GM12878 (cell line): ENCODE data around the gene ALDH1A3. TPM values are rescaled to one million over a fixed set of nuclear protein-coding genes. Genes with fewer than 3 reads are reported as not detected.

Source experiments
- ATAC-seq: fragments of 200-7000 bp; cut with Tn5 transposase; 3 replicates; pipeline ENCODE4 v1.9.1; 2020; ENCODE audit warnings: mild to moderate bottlenecking, moderate library complexity
- BruUV-seq: library from RNA; stranded (reverse); fragments of 400-500 nt; replicated peaks from 2 replicates; lab custom pipeline; 2021; lab: Mats Ljungman, UMichigan
- CTCF ChIA-PET: fragments of 300-600 bp; sonication (Branson Sonifier 250); formaldehyde crosslinking; extraction: SDS; loops from one replicate; lab custom pipeline; 2021; ENCODE audit warnings: inconsistent platforms; lab: Yijun Ruan, JAX
- POLR2A ChIA-PET: fragments of 350-600 bp; formaldehyde crosslinking; extraction: SDS; loops from one replicate; lab custom pipeline; 2021; ENCODE audit warnings: inconsistent platforms; lab: Charles Lee
- RAD21 ChIA-PET: fragments of 300-600 bp; sonication (Branson Sonifier 250); formaldehyde crosslinking; loops from one replicate; lab custom pipeline; 2023; ENCODE audit warnings: antibody characterized with exemption; ENCODE audit not compliant: unreplicated experiment; lab: Charles Lee
- SMC1A ChIA-PET: fragments of 300-600 bp; sonication (Branson Sonifier 250); formaldehyde crosslinking; loops from one replicate; lab custom pipeline; 2023; ENCODE audit not compliant: unreplicated experiment, uncharacterized antibody; lab: Charles Lee
- DNase-seq: peaks from one replicate; pipeline ENCODE4 v3.0.0-alpha.2; 2011; ENCODE audit warnings: low read depth, low spot score
- FAIRE-seq: peaks from 3 replicates; lab custom pipeline; 2011; peaks lifted over from hg19 to GRCh38; lab: Jason Lieb, UNC
- H2AFZ ChIP-seq: 2 replicates; pipeline ENCODE4 v1.6.0; 2011; ENCODE audit warnings: low read depth, low read length, control low read depth; ENCODE audit not compliant: control insufficient read depth
- H3K27ac ChIP-seq: 2 replicates; pipeline ENCODE4 v1.5.1; 2011; ENCODE audit warnings: control low read depth; ENCODE audit not compliant: control insufficient read depth, insufficient read depth
- H3K27me3 ChIP-seq, 2 experiments: replicated peaks in 1 of 2; 2 replicates each; pipeline versions ENCODE4 v1.6.0 to v1.6.1; 2011; ENCODE audit warnings: low read length in 1 of 2; ENCODE audit not compliant: control insufficient read depth in 2 of 2, insufficient read depth in 2 of 2
- H3K36me3 ChIP-seq, 2 experiments: 2 replicates each; pipeline ENCODE4 v1.5.1; 2011; ENCODE audit warnings: low read length in 1 of 2; ENCODE audit not compliant: control insufficient read depth in 2 of 2, insufficient read depth in 2 of 2
- H3K4me1 ChIP-seq: 2 replicates; pipeline ENCODE4 v1.6.1; 2011; ENCODE audit warnings: mild to moderate bottlenecking, low read length, moderate library complexity, mixed read lengths; ENCODE audit not compliant: control insufficient read depth, insufficient read depth
- H3K4me2 ChIP-seq: 2 replicates; pipeline ENCODE4 v1.6.0; 2011; ENCODE audit warnings: control low read depth; ENCODE audit not compliant: control insufficient read depth, insufficient read depth
- H3K4me3 ChIP-seq: fragments of 200-600 bp; sonication (generic); 2 replicates; pipeline ENCODE4 v1.5.1; 2016
- H3K79me2 ChIP-seq: 2 replicates; pipeline ENCODE4 v1.6.0; 2011; ENCODE audit warnings: low read length; ENCODE audit not compliant: control insufficient read depth, insufficient read depth
- H3K9ac ChIP-seq: 2 replicates; pipeline ENCODE4 v1.8.0; 2011; ENCODE audit warnings: low read length, control low read depth, mixed read lengths; ENCODE audit not compliant: control insufficient read depth, insufficient read depth
- H3K9me3 ChIP-seq: replicated peaks from 3 replicates; pipeline ENCODE4 v1.5.1; 2011; ENCODE audit warnings: mild to moderate bottlenecking, low read length; ENCODE audit not compliant: control insufficient read depth, insufficient read depth
- H4K20me1 ChIP-seq: 2 replicates; pipeline ENCODE4 v1.6.0; 2011; ENCODE audit not compliant: control insufficient read depth, insufficient read depth
- CEBPB ChIP-seq, 2 experiments: fragments of 150-350 bp in 1 of 2; IDR thresholded peaks; 2 replicates each; pipeline ENCODE4 v1.6.1; 2012 to 2014; ENCODE audit warnings: low read depth in 2 of 2, low read length in 2 of 2, borderline replicate concordance in 1 of 2, inconsistent platforms in 1 of 2
- WGBS: methylation state at CpG from one replicate; pipeline ENCODE4 v1.1.6; 2016; ENCODE audit warnings: low lambda C conversion rate; ENCODE audit not compliant: insufficient replicate concordance, insufficient coverage; ENCODE audit errors: missing lambda C conversion rate; 5-methylcytosine and 5-hydroxymethylcytosine counted together
- in situ Hi-C: fragments of 300-500 bp; cut with MboI; formaldehyde crosslinking; loops from 9 replicates; pipeline ENCODE4 v1.14.3; 2018; ENCODE audit warnings: mixed read lengths
- intact Hi-C: fragments of 100-400 bp; cut with micrococcal nuclease; formaldehyde crosslinking; loops from one replicate; pipeline ENCODE4 v1.14.2; 2022; ENCODE audit not compliant: unreplicated experiment
- polyA plus RNA-seq, 11 experiments: library from polyadenylated mRNA; depleted of rRNA in 4 of 11; unstranded in 6 of 11; stranded (reverse) in 5 of 11; fragments of >200 nt; fragmentation: Nextera tagmentation in 4 of 11; fragmentation: Illumina TruSeq in 1 of 11; extraction: Ambion mirVana in 4 of 11; extraction: Trizol in 1 of 11; gene quantifications; 1 replicate in 1 of 11; 2 replicates in 10 of 11; pipeline versions ENCODE4 v1.2.1 to v1.2.3, GENCODE V29; 2011 to 2016; ENCODE audit warnings: inconsistent platforms in 2 of 11, missing spikeins in 2 of 11, low read depth in 1 of 11
- total RNA-seq, 4 experiments: library from RNA; depleted of rRNA in 3 of 4; stranded (reverse); fragments of >200 nt in 3 of 4; fragmentation: Illumina TruSeq in 1 of 4; extraction: Trizol in 1 of 4; gene quantifications; 2 replicates each; pipeline versions ENCODE4 v1.2.1 to v1.2.3, GENCODE V29; 2013 to 2021
- TF ChIP-seq, protein P1 (sequence below): fragments of 150-350 bp; IDR thresholded peaks from 2 replicates; pipeline ENCODE4 v1.6.1; 2014; ENCODE audit warnings: mild to moderate bottlenecking, low read depth, low read length
- TF ChIP-seq, protein P2 (sequence below): IDR thresholded peaks from 2 replicates; pipeline ENCODE4 v1.6.1; 2011; ENCODE audit warnings: mild to moderate bottlenecking, low read depth, low read length, moderate library complexity; ENCODE audit not compliant: insufficient replicate concordance

Gene ALDH1A3
- total and polyA plus RNA-seq, 10 of the 15 experiments (the other 5 are each of a cell fraction or from before 2014, with no cell fraction given) = 0.06 to 0.69 (median 0.18) TPM

GRCh38 chr15:100866386-100867330, 13.0 kb upstream of the ALDH1A3 start:
- Histone ChIP-seq H3K79me2 (no peaks in the 10 kb centered on the region), H3K36me3 (no peaks in the 10 kb centered on the region), H3K9me3 (no peaks in the 10 kb centered on the region; the same call in 2 of the 3 replicates), H4K20me1 (no peaks in the 10 kb centered on the region), H2AFZ (no peak overlapping the region), H3K4me2 (no peak overlapping the region), H3K27me3 (no peaks in the 10 kb centered on the region; a peak in 3 of 4 replicates), H3K27ac (no peak overlapping the region), H3K4me3 (no peak overlapping the region), H3K4me1 (no peaks in the 10 kb centered on the region), H3K9ac (no peak overlapping the region)
- ChIA-PET SMC1A (interaction anchor here (0.6 to 1.0 kb wide), 2 partner anchors 13 to 371 kb away, joined by 3 to 4 read pairs; no protein-coding TSS in a partner anchor), CTCF (no interaction called here), POLR2A (no interaction called here), RAD21 (no interaction called here)
- no TSS peak for BruUV-seq
- intact Hi-C loops (no loop called here), in situ Hi-C loops (no loop called here)
- no peak for DNase-seq
- ATAC-seq = no peak
- TF ChIP-seq, protein P1, sequence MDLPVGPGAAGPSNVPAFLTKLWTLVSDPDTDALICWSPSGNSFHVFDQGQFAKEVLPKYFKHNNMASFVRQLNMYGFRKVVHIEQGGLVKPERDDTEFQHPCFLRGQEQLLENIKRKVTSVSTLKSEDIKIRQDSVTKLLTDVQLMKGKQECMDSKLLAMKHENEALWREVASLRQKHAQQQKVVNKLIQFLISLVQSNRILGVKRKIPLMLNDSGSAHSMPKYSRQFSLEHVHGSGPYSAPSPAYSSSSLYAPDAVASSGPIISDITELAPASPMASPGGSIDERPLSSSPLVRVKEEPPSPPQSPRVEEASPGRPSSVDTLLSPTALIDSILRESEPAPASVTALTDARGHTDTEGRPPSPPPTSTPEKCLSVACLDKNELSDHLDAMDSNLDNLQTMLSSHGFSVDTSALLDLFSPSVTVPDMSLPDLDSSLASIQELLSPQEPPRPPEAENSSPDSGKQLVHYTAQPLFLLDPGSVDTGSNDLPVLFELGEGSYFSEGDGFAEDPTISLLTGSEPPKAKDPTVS = no peak
- TF ChIP-seq, protein P2, sequence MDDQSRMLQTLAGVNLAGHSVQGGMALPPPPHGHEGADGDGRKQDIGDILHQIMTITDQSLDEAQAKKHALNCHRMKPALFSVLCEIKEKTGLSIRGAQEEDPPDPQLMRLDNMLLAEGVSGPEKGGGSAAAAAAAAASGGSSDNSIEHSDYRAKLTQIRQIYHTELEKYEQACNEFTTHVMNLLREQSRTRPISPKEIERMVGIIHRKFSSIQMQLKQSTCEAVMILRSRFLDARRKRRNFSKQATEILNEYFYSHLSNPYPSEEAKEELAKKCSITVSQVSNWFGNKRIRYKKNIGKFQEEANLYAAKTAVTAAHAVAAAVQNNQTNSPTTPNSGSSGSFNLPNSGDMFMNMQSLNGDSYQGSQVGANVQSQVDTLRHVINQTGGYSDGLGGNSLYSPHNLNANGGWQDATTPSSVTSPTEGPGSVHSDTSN = no peak
- TF ChIP-seq CEBPB (IDR thresholded peaks at IDR 0.05; ENCODE audit: borderline replicate concordance in 1 of 2, low read depth in 2 of 2, low read length in 2 of 2) = no peak
- no peak for FAIRE-seq
- 14% methylated on average over 12 of the region's 12 CpGs for WGBS
